Measurements from ENCODE around the gene TRMT10A.

GRCh38 chr4:99578714-99579113 lies 14.9 kb upstream of the TRMT10A start:
- TF ChIP-seq CTCF (IDR thresholded peaks at IDR 0.05 in 4 of 5, conservative IDR thresholded peaks at IDR 0.05 in 1 of 5) (no peak), POLR2A (IDR thresholded peaks at IDR 0.05) (no peak)
